HG02938 (cell line): ENCODE results near the gene CPXM1.

Experiments
- ATAC-seq: cut with Tn5 transposase; IDR thresholded peaks from one replicate; pipeline ENCODE4 v1.9.1; 2021; ENCODE audit warnings: mild to moderate bottlenecking, moderate library complexity; ENCODE audit not compliant: unreplicated experiment

The CPXM1 gene

DNA sequence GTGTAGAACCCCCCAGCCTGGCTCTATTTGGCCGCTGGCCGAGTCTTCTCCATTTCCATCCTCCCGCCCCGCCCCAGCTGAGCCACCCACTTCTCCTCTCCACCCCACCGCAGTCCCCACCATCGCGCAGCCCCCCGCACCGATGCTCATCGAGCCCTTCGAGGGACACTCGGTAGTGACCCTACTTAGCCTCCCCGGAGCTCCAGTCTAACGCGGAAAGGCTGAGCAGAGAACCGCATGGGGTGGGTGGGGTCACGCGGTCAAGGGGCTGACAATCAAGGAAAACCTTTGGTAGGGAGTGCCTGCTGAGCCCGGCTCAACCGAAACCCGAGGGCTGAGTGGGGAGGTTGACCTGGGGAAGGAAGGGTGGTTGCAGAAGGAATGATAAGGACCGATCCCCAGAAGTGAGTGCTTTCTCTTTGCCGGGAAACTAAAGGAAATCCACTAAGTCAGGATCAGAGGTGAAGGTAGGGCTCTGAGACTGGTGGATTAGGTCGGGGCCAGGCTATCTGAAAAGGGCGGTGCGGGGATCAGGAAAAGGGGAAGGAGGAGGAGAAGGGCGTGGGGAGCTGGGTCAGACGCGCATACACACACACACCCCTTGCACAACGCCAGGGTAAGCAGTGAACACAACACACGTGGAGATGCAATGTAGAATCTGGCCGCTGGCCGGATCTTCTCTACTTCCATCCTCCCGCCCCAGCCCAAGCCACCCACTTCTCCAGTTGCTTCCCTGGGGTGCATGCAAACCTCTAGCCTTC lies 49.8 kb downstream of the CPXM1 start:
- no peak for ATAC-seq

- no peak for ATAC-seq
Measured at GRCh38 chr20:2749951-2750490, 50.4 kb downstream of the CPXM1 start.

DNA sequence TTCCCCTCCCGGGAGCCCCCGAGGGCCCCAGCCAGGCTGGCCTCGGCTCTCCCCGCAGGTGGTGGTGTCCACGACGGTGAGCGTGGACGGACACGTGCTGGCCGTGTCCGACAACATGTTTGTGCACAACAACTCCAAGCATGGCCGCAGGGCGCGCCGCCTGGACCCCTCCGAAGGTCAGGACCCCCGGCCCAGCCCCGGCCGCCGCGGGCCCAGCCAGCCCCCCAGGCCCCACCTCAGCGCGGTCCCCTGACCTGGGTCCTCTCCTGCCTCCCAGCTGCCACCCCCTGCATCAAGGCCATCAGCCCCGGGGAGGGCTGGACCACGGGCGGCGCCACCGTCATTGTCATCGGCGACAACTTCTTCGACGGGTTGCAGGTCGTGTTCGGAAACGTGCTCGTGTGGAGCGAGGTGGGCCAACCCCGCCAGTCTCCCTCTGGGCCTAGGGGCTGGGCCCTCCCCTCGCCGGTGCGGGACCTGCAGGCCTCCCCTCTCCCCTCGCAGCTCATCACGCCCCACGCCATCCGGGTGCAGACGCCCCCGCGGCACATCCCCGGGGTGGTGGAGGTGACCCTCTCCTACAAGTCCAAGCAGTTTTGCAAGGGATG lies 51.0 kb downstream of the CPXM1 start:
- no peak for ATAC-seq

- ATAC-seq = no peak
Measured at GRCh38 chr20:2748551-2749342, 51.7 kb downstream of the CPXM1 start.

- ATAC-seq = no peak
Measured at GRCh38 chr20:2747676-2748235, 52.7 kb downstream of the CPXM1 start.

- ATAC-seq = no peak
Measured at GRCh38 chr20:2746636-2747265, 53.7 kb downstream of the CPXM1 start.

- ATAC-seq = no peak
Measured at GRCh38 chr20:2745936-2746635, 54.3 kb downstream of the CPXM1 start.

- no peak for ATAC-seq
Measured at GRCh38 chr20:2745060-2745910, 55.1 kb downstream of the CPXM1 start.
